Measurements from ENCODE around the gene PMM1. TPM values are rescaled to one million over a fixed set of nuclear protein-coding genes. Genes with fewer than 3 reads are reported as not detected.

PMM1 gene
- total and polyA plus RNA-seq, 12 donors: 37.8 to 105 (median 62.1) TPM

DNA sequence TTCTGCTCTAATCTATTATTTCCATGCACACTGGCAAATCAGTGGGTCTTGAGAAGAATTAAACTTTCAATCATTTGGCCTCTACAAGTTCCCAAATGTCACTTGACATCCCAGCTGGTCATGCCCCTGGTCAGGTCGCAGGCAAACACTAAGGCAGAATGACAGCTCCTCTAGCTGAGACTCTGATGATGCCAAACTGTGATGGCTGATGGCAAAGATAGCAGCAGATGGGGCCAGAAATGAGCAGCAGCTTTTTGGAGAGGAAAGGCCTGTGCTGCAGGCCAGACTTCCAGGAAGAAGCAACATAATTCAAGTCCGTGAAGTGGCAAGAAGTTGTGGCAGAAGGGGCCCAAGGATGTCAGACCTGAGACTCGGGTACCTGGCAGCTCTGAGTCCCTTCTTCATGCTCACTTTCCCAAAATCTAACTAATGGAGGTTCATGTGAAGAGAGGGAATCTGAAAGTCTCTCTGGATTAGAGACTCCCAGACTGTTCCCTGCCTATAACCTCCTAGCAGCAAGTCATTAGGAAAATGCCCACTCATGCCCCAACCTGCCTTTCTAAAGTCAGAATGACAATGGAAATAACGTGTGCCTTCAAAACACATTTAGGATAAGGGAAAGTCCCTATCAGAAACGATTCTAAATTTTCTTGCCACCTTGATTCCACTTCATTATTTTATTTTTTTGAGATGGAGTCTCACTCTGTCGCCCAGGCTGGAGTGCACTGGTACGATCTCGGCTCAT, 9.4 kb upstream of the PMM1 start:
- no peak overlapping the region for H3K4me3 ChIP-seq
- no peaks in the 10 kb centered on the region for H3K27me3 ChIP-seq
- H3K27ac ChIP-seq: peak overlapping the region in 2 of 5 donors; percentile 84 to 91
- TF ChIP-seq, protein P1, sequence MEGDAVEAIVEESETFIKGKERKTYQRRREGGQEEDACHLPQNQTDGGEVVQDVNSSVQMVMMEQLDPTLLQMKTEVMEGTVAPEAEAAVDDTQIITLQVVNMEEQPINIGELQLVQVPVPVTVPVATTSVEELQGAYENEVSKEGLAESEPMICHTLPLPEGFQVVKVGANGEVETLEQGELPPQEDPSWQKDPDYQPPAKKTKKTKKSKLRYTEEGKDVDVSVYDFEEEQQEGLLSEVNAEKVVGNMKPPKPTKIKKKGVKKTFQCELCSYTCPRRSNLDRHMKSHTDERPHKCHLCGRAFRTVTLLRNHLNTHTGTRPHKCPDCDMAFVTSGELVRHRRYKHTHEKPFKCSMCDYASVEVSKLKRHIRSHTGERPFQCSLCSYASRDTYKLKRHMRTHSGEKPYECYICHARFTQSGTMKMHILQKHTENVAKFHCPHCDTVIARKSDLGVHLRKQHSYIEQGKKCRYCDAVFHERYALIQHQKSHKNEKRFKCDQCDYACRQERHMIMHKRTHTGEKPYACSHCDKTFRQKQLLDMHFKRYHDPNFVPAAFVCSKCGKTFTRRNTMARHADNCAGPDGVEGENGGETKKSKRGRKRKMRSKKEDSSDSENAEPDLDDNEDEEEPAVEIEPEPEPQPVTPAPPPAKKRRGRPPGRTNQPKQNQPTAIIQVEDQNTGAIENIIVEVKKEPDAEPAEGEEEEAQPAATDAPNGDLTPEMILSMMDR (IDR thresholded peaks at IDR 0.05): no peak
- TF ChIP-seq POLR2A (IDR thresholded peaks at IDR 0.05): no peak
- H3K9me3 ChIP-seq (replicated peaks in 1 of 3): no peaks in the 10 kb centered on the region
- peaks cover 0 to 32% of the 10 kb centered on the region in 2 donors for H3K36me3 ChIP-seq (replicated peaks in 1 of 2)
- no peak for DNase-seq
- peaks cover 17 to 21% of the 10 kb centered on the region in 2 donors for H3K4me1 ChIP-seq (replicated peaks in 1 of 2)
- WGBS, 4 donors: 88 to 90% (median 89%) methylated on average over 7 to 8 of the region's 8 CpGs
- intact Hi-C loops (cut with DNase I): loop anchor here (5.0 to 10.0 kb wide), 2 partner anchors 54 to 57 kb away; partner anchors contain the start of gene POLR3H (in 2 of the 2)

DNA sequence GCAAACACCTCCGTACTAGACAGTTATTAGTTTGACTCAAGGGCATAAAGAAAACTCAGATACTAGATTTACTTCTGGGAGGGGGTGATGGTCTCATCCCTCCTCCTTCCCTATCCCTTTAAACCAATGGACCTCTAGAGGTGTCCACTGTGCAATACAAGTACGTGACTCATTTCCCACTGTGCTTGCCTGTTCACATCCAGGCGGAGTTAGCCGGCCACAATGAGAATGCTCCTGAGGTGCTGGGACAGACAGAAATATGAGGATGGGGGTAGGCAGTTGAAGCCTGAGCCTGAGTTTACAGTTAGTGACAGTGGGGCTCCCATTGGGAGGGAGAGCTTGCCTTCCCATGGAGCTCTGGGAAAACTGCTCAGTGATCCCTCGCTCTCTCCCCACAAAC, 8.4 kb upstream of the PMM1 start:
- no peak overlapping the region for H3K4me3 ChIP-seq
- H3K4me1 ChIP-seq (replicated peaks in 1 of 2): peaks cover 17 to 21% of the 10 kb centered on the region in 2 donors
- H3K9me3 ChIP-seq (replicated peaks in 1 of 3): no peaks in the 10 kb centered on the region
- peak in 5 of 7 donors; percentile 58 to 72 (median 68) for DNase-seq
- H3K36me3 ChIP-seq (replicated peaks in 1 of 2): peaks cover 0 to 27% of the 10 kb centered on the region in 2 donors
- H3K27ac ChIP-seq: peak overlapping the region in 3 of 5 donors; percentile 84 to 91 (median 88)
- H3K27me3 ChIP-seq: no peaks in the 10 kb centered on the region
- TF ChIP-seq, protein P1 (IDR thresholded peaks at IDR 0.05): peak in 1 of 6 experiments; percentile 5
- TF ChIP-seq POLR2A (IDR thresholded peaks at IDR 0.05): no peak
- 45 to 66% (median 51%) methylated on average over 5 of the region's 5 CpGs for WGBS, 4 donors
- intact Hi-C loops (cut with DNase I): loop anchor here (5.0 to 10.0 kb wide), 2 partner anchors 53 to 56 kb away; partner anchors contain the start of gene POLR3H (in 2 of the 2)

DNA sequence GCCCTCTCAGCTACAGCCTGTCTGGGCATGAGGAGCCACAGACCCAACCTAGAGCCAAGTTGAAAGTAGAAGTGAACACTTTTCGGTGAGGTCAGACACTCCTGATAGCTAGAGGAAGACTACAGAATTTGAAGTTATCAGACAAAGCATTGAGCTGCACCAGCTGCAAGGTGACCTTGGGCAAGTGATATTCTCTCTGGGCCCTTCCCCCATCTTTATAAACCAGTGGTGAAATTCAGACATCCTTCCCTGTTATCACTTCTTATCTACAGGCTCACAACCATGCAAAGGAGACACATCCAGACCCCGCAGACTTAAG, 8.0 kb upstream of the PMM1 start:
- H3K27ac ChIP-seq: peak overlapping the region; percentile 18 to 91 (median 84)
- no peaks in the 10 kb centered on the region for H3K27me3 ChIP-seq
- TF ChIP-seq, protein P1 (IDR thresholded peaks at IDR 0.05): peak in 1 of 6 experiments; percentile 15
- TF ChIP-seq POLR2A (IDR thresholded peaks at IDR 0.05): no peak
- intact Hi-C loops (cut with DNase I): loop anchor here (5.0 to 10.0 kb wide), 2 partner anchors 53 to 55 kb away; partner anchors contain the start of gene POLR3H (in 2 of the 2)
- no peaks in the 10 kb centered on the region for H3K9me3 ChIP-seq (replicated peaks in 1 of 3)
- DNase-seq: peak in 1 of 7 donors; percentile 45
- H3K4me3 ChIP-seq: no peak overlapping the region
- peaks cover 0 to 22% of the 10 kb centered on the region in 2 donors for H3K36me3 ChIP-seq (replicated peaks in 1 of 2)
- H3K4me1 ChIP-seq (replicated peaks in 1 of 2): peaks cover 17 to 21% of the 10 kb centered on the region in 2 donors
- WGBS, 4 donors: 27 to 48% (median 34%) methylated on average over 2 of the region's 2 CpGs

DNA sequence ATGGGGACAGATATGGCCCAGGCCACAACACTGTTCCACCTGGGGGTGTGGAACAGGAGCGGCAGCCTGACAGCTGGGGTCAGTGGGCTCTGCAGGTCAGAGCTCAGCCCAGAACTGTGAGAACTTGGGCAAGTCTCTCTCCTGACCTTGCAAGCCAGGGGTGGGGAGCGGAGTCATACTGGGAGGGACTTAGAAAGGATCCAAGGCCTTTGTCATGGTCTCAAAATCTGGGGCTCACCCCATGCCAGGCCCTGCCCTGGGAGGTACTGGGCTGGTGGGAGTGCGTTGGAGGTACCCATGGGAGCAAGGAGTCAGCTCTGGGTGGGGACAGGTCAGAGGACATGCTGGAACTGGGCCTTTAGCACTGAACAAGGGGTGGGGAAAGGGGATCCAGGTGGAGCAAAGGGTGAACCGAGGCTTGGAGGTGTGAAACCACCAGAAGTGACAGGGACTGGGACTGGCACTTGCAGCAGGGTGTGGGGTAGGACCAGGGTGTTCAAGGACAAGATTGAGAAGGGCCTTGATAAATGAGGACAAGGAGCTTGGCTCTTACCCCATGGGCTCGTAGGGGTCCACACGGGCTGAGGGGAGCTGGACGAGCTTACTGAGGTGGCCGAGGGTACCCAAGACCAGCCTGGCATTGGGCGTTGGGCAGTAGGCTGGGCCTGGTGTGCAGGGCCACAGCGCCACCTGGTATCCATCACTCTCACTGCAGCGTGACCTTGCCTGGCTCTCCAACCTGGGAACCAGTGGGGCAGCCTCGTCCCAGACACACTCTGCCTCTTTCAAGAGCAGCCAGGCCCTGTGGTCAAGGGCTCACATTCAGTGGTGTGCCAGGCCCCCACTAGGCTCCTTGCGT, 7.4 kb upstream of the PMM1 start:
- intact Hi-C loops (cut with DNase I): loop anchor here (5.0 to 10.0 kb wide), 2 partner anchors 52 to 55 kb away; partner anchors contain the start of gene POLR3H (in 2 of the 2)
- Histone ChIP-seq H3K27me3 (no peaks in the 10 kb centered on the region), H3K4me3 (no peak overlapping the region), H3K36me3 (replicated peaks in 1 of 2) (peaks cover 0 to 17% of the 10 kb centered on the region in 2 donors), H3K9me3 (replicated peaks in 1 of 3) (no peaks in the 10 kb centered on the region), H3K4me1 (replicated peaks in 1 of 2) (peaks cover 17 to 21% of the 10 kb centered on the region in 2 donors), H3K27ac (peak overlapping the region; percentile 18 to 91 (median 84))
- DNase-seq: peak; percentile 73 to 88 (median 84)
- TF ChIP-seq, protein P1 (IDR thresholded peaks at IDR 0.05): peak; percentile 70 to 93 (median 90)
- TF ChIP-seq POLR2A (IDR thresholded peaks at IDR 0.05): peak in 1 of 2 donors; percentile 40
- 25 to 54% (median 32%) methylated on average over 9 to 13 of the region's 13 CpGs for WGBS, 4 donors

Measured in adrenal gland (tissue), 12 donors.